Neural cell (in vitro differentiated cells): ENCODE results near the gene PLA2G4C. TPM values are rescaled to one million over a fixed set of nuclear protein-coding genes. Genes with fewer than 3 reads are reported as not detected.

Experiments
- H2AFZ ChIP-seq: fragments of 200-600, 300-800 bp; sonication (generic), shearing (Covaris generic); 2 replicates; pipeline ENCODE4 v1.6.0; 2014; ENCODE audit warnings: low read depth, mild to moderate bottlenecking, antibody characterized with exemption, low read length, moderate library complexity
- H3F3A ChIP-seq: fragments of 200-600 bp; shearing (Covaris generic); 2 replicates; pipeline ENCODE4 v1.6.1; 2016; ENCODE audit warnings: mild to moderate bottlenecking, moderate library complexity, mixed read lengths, antibody characterized with exemption, low read length; ENCODE audit not compliant: insufficient read depth, poor library complexity, severe bottlenecking
- H3K27ac ChIP-seq: fragments of 200-600, 300-800 bp; sonication (generic), shearing (Covaris generic); 2 replicates; pipeline ENCODE4 v1.5.1; 2014; ENCODE audit warnings: mild to moderate bottlenecking, low read length, moderate library complexity
- H3K27me3 ChIP-seq: fragments of 300-800, 200-600 bp; sonication (generic), shearing (Covaris generic); 2 replicates; pipeline ENCODE4 v1.6.0; 2014; ENCODE audit warnings: mild to moderate bottlenecking, low read depth, low read length, moderate library complexity; ENCODE audit not compliant: insufficient read depth
- H3K36me3 ChIP-seq: fragments of 300-800, 200-600 bp; sonication (generic), shearing (Covaris generic); 2 replicates; pipeline ENCODE4 v1.5.1; 2014; ENCODE audit warnings: mild to moderate bottlenecking, antibody characterized with exemption, low read length, moderate library complexity; ENCODE audit not compliant: insufficient read depth
- H3K4me2 ChIP-seq: fragments of 300-800, 200-600 bp; sonication (generic), shearing (Covaris generic); 2 replicates; pipeline ENCODE4 v1.6.0; 2014; ENCODE audit warnings: mild to moderate bottlenecking, low read length
- H3K4me3 ChIP-seq: fragments of 300-800, 200-600 bp; sonication (generic), shearing (Covaris generic); 2 replicates; pipeline ENCODE4 v1.5.1; 2014; ENCODE audit warnings: mild to moderate bottlenecking, low read length, moderate library complexity
- H3K79me2 ChIP-seq: fragments of 200-600 bp; shearing (Covaris generic); replicated peaks from 2 replicates; pipeline ENCODE4 v1.6.0; 2014; ENCODE audit warnings: mild to moderate bottlenecking, low read length, moderate library complexity; ENCODE audit not compliant: insufficient read depth
- H3K9ac ChIP-seq: fragments of 300-800, 200-600 bp; sonication (generic), shearing (Covaris generic); 2 replicates; pipeline ENCODE4 v1.6.1; 2016; ENCODE audit warnings: mild to moderate bottlenecking, low read length, mixed read lengths
- H3K9me2 ChIP-seq: fragments of 200-600 bp; shearing (Covaris generic); 2 replicates; pipeline ENCODE4 v1.6.1; 2016; ENCODE audit warnings: mild to moderate bottlenecking, low read length, mixed read lengths; ENCODE audit not compliant: insufficient read depth
- H3K9me3 ChIP-seq: fragments of 200-600, 300-800 bp; sonication (generic), shearing (Covaris generic); 2 replicates; pipeline ENCODE4 v1.6.1; 2016; ENCODE audit warnings: mild to moderate bottlenecking, mixed run types, low read length, moderate library complexity, mixed read lengths
- H4K20me1 ChIP-seq: fragments of 200-600 bp; shearing (Covaris generic); 2 replicates; pipeline ENCODE4 v1.6.1; 2016; ENCODE audit warnings: mild to moderate bottlenecking, mixed run types; ENCODE audit not compliant: insufficient read depth
- EP300 ChIP-seq: fragments of 450-650 bp; conservative IDR thresholded peaks from 2 replicates; pipeline ENCODE4 v1.6.1; 2014; ENCODE audit warnings: antibody characterized with exemption, mild to moderate bottlenecking, moderate library complexity; ENCODE audit not compliant: poor library complexity, severe bottlenecking
- EZH2 ChIP-seq: fragments of 200-600, 300-800 bp; shearing (Covaris generic), sonication (generic); IDR thresholded peaks from 2 replicates; pipeline ENCODE4 v1.6.1; 2014; ENCODE audit warnings: antibody characterized with exemption, low read length, borderline replicate concordance, mild to moderate bottlenecking; ENCODE audit not compliant: insufficient read depth, poor library complexity, severe bottlenecking
- MXI1 ChIP-seq: fragments of 450-650 bp; conservative IDR thresholded peaks from 2 replicates; pipeline ENCODE4 v1.6.1; 2014; ENCODE audit warnings: antibody characterized with exemption, mild to moderate bottlenecking; ENCODE audit not compliant: poor library complexity, severe bottlenecking
- POLR2AphosphoS5 ChIP-seq: IDR thresholded peaks from 2 replicates; pipeline ENCODE4 v1.6.1; 2012
- RAD21 ChIP-seq: fragments of 450-650 bp; conservative IDR thresholded peaks from 2 replicates; pipeline ENCODE4 v1.6.1; 2014; ENCODE audit warnings: antibody characterized with exemption, mild to moderate bottlenecking, moderate library complexity
- SMC3 ChIP-seq: fragments of 450-650 bp; conservative IDR thresholded peaks from 2 replicates; pipeline ENCODE4 v1.6.1; 2014; ENCODE audit warnings: antibody characterized with exemption, mild to moderate bottlenecking, moderate library complexity; ENCODE audit not compliant: poor library complexity
- TAF1 ChIP-seq: IDR thresholded peaks from 2 replicates; pipeline ENCODE4 v1.6.1; 2012; ENCODE audit warnings: low read depth
- polyA plus RNA-seq: library from polyadenylated mRNA; depleted of rRNA; stranded (reverse); fragments of >200 nt; gene quantifications from 2 replicates; pipeline ENCODE4 v1.2.3, GENCODE V29; 2014
- TF ChIP-seq, protein P1 (sequence below): IDR thresholded peaks from 2 replicates; pipeline ENCODE4 v1.6.1; 2012; ENCODE audit warnings: borderline replicate concordance
- TF ChIP-seq, protein P2 (sequence below): fragments of 450-650 bp; IDR thresholded peaks from 2 replicates; pipeline ENCODE4 v1.5.1; 2014; ENCODE audit warnings: antibody characterized with exemption, mild to moderate bottlenecking, moderate library complexity; ENCODE audit not compliant: poor library complexity, severe bottlenecking

Gene PLA2G4C
- polyA plus RNA-seq, 1 donor from 2014 or later, result 8.6 TPM

DNA sequence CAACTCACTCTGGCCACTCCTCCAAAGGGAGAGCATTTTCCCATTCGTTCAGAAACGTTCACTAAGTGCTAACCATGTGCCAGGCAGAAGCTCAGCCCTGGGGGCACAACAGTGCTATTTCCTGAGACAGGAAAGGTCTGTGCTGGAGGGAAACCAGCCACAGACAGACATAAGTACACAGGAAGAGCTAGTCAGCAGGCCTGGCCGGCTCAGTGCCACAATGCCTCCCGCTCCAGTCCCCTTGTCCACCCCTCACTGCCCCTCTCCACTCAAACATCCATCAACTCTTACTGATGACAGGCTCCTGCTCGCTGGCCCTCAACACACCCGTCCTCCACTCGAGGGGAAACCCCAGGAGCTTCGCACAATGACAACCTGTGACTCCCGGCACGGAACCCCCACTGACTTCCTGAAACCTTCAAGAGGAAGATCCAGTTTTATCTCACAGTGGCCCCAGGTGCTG, 11.3 kb upstream of the PLA2G4C start:
- Histone ChIP-seq H3K27me3 (no peaks in the 10 kb centered on the region), H3K36me3 (no peaks in the 10 kb centered on the region), H3K4me3 (no peak overlapping the region), H3K9me3 (no peaks in the 10 kb centered on the region), H4K20me1 (no peaks in the 10 kb centered on the region), H3K9me2 (no peaks in the 10 kb centered on the region), H2AFZ (no peak overlapping the region), H3K9ac (no peak overlapping the region), H3K4me2 (no peak overlapping the region), H3K79me2 (no peaks in the 10 kb centered on the region), H3K27ac (no peak overlapping the region), H3F3A (no peaks in the 10 kb centered on the region)
- TF ChIP-seq MXI1 (no peak), SMC3 (no peak), TAF1 (no peak), EP300 (no peak), RAD21 (no peak), EZH2 (no peak), POLR2AphosphoS5 (no peak)
- TF ChIP-seq, protein P1, sequence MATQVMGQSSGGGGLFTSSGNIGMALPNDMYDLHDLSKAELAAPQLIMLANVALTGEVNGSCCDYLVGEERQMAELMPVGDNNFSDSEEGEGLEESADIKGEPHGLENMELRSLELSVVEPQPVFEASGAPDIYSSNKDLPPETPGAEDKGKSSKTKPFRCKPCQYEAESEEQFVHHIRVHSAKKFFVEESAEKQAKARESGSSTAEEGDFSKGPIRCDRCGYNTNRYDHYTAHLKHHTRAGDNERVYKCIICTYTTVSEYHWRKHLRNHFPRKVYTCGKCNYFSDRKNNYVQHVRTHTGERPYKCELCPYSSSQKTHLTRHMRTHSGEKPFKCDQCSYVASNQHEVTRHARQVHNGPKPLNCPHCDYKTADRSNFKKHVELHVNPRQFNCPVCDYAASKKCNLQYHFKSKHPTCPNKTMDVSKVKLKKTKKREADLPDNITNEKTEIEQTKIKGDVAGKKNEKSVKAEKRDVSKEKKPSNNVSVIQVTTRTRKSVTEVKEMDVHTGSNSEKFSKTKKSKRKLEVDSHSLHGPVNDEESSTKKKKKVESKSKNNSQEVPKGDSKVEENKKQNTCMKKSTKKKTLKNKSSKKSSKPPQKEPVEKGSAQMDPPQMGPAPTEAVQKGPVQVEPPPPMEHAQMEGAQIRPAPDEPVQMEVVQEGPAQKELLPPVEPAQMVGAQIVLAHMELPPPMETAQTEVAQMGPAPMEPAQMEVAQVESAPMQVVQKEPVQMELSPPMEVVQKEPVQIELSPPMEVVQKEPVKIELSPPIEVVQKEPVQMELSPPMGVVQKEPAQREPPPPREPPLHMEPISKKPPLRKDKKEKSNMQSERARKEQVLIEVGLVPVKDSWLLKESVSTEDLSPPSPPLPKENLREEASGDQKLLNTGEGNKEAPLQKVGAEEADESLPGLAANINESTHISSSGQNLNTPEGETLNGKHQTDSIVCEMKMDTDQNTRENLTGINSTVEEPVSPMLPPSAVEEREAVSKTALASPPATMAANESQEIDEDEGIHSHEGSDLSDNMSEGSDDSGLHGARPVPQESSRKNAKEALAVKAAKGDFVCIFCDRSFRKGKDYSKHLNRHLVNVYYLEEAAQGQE, result no peak
- TF ChIP-seq, protein P2, sequence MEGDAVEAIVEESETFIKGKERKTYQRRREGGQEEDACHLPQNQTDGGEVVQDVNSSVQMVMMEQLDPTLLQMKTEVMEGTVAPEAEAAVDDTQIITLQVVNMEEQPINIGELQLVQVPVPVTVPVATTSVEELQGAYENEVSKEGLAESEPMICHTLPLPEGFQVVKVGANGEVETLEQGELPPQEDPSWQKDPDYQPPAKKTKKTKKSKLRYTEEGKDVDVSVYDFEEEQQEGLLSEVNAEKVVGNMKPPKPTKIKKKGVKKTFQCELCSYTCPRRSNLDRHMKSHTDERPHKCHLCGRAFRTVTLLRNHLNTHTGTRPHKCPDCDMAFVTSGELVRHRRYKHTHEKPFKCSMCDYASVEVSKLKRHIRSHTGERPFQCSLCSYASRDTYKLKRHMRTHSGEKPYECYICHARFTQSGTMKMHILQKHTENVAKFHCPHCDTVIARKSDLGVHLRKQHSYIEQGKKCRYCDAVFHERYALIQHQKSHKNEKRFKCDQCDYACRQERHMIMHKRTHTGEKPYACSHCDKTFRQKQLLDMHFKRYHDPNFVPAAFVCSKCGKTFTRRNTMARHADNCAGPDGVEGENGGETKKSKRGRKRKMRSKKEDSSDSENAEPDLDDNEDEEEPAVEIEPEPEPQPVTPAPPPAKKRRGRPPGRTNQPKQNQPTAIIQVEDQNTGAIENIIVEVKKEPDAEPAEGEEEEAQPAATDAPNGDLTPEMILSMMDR, result no peak

DNA sequence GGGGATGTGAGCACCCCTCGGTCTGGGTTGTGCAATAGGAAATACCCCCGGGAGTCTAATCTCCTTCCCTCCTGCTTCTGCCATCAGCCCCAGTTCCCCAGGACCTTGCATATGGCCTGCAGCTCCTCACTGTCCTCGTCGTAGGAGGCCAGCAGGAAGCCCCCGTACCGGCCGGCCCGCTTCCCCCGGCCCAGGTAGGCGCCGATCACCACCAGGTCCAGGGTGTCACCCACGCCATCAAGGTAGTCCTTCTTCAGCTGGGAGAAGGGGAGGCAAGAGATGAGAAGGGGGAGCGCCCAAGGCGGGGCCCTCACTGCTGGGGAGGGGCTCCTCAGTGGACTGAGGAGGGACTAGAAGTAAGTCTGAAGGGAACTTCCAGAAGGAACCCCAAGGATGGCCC, 10.4 kb upstream of the PLA2G4C start:
- H3K27ac ChIP-seq, result no peak overlapping the region
- no peaks in the 10 kb centered on the region for H3K9me3 ChIP-seq
- no peaks in the 10 kb centered on the region for H3K36me3 ChIP-seq
- no peaks in the 10 kb centered on the region for H3K9me2 ChIP-seq
- no peak overlapping the region for H2AFZ ChIP-seq
- no peak overlapping the region for H3K9ac ChIP-seq
- H3K27me3 ChIP-seq, result no peaks in the 10 kb centered on the region
- TF ChIP-seq, protein P1, result no peak
- TF ChIP-seq TAF1, result no peak
- no peak for TF ChIP-seq MXI1
- TF ChIP-seq RAD21, result no peak
- TF ChIP-seq EZH2, result no peak
- TF ChIP-seq EP300, result no peak
- TF ChIP-seq POLR2AphosphoS5, result no peak
- TF ChIP-seq, protein P2, result no peak
- TF ChIP-seq SMC3, result no peak
- no peak overlapping the region for H3K4me3 ChIP-seq
- H3K4me2 ChIP-seq, result no peak overlapping the region
- no peaks in the 10 kb centered on the region for H4K20me1 ChIP-seq
- H3F3A ChIP-seq, result no peaks in the 10 kb centered on the region
- no peaks in the 10 kb centered on the region for H3K79me2 ChIP-seq
